HUES64 (cell line): ENCODE results near the gene NSMCE1.

Experiments used
- H3K27ac ChIP-seq: 2 replicates; pipeline ENCODE4 v1.7.0; 2013; ENCODE audit warnings: low read depth, low read length, inconsistent platforms
- H3K27me3 ChIP-seq: 2 replicates; pipeline ENCODE4 v1.6.1; 2013; ENCODE audit warnings: mild to moderate bottlenecking, low read length; ENCODE audit not compliant: insufficient read depth
- H3K36me3 ChIP-seq: 2 replicates; pipeline ENCODE4 v1.6.1; 2013; ENCODE audit warnings: mild to moderate bottlenecking, low read length; ENCODE audit not compliant: insufficient read depth
- H3K4me1 ChIP-seq: 2 replicates; pipeline ENCODE4 v1.6.1; 2013; ENCODE audit warnings: mild to moderate bottlenecking, low read length, moderate library complexity; ENCODE audit not compliant: insufficient read depth
- H3K4me3 ChIP-seq: 2 replicates; pipeline ENCODE4 v1.5.1; 2013; ENCODE audit warnings: mild to moderate bottlenecking, low read length, moderate library complexity
- H3K9ac ChIP-seq: 2 replicates; pipeline ENCODE4 v1.6.1; 2013; ENCODE audit warnings: mild to moderate bottlenecking, low read depth, low read length
- H3K9me3 ChIP-seq: 2 replicates; pipeline ENCODE4 v1.6.1; 2013; ENCODE audit warnings: low read depth, low read length; ENCODE audit not compliant: insufficient read depth
- WGBS: fragments of 150-250, 120-280 bp; methylation state at CpG from one replicate; pipeline ENCODE4 v1.1.7; 2013; ENCODE audit warnings: missing lambda C conversion rate; 5-methylcytosine and 5-hydroxymethylcytosine counted together

NSMCE1 gene

DNA sequence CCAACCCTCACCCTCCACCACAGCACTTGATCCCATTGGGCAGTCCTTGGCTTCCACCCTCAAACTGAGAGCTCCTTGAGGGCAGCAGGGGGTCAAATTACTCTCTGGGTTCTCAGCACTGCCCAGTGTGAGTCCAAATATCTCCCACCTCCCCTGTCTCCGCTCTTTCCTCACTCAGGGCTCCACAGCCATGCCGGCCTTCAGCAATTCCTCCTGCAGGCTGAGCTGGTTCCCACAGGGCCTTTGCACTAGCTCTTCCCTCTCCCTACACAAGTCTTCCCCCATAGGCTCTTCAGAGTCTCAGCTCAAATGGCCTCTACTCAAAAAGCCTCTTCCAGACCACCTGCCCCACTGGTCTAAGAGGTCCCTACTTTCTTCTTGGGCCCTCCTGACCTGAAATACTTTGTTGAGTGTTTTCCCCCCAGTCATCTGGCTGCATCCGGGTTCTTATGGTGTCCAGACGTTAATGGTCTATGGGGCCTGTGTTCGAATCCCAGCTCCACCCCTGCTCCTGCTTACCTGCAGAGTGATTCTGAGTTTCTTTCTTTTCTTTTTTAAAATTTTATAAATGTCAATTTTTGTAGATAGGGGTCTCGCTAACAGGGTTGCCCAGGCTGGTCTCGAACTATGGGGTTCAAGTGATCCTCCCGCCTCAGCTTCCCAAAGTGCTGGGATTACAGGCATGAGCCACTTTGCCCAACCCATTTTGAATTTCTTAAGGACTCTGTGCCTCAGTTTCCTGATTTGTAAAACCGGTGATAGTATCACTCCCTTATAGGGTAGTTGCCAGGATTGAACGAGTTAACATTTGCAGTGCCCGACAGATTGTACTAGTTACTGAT, 44.2 kb upstream of the NSMCE1 start:
- Histone ChIP-seq H3K4me3 (peak overlapping the region; percentile 88), H3K9ac (peak overlapping the region; percentile 65; the same call in 1 of the 2 replicates), H3K4me1 (no peaks in the 10 kb centered on the region; the same call in 1 of the 2 replicates), H3K27me3 (peaks cover 11% of the 10 kb centered on the region; the same call in 1 of the 2 replicates), H3K9me3 (no peaks in the 10 kb centered on the region), H3K27ac (no peak overlapping the region), H3K36me3 (no peaks in the 10 kb centered on the region)
- 77% methylated on average over 11 of the region's 11 CpGs for WGBS

GRCh38 chr16:27311897-27312303, 43.3 kb upstream of the NSMCE1 start:
- no peak overlapping the region for H3K9ac ChIP-seq
- no peaks in the 10 kb centered on the region for H3K36me3 ChIP-seq
- WGBS: 95% methylated on average over 7 of the region's 7 CpGs
- H3K9me3 ChIP-seq: no peaks in the 10 kb centered on the region
- no peak overlapping the region for H3K27ac ChIP-seq
- H3K4me3 ChIP-seq: no peak overlapping the region
- H3K27me3 ChIP-seq: peaks cover 11% of the 10 kb centered on the region; the same call in 1 of the 2 replicates
- no peaks in the 10 kb centered on the region; the same call in 1 of the 2 replicates for H3K4me1 ChIP-seq

- Histone ChIP-seq H3K9me3 (no peaks in the 10 kb centered on the region), H3K27ac (no peak overlapping the region), H3K27me3 (peaks cover 11% of the 10 kb centered on the region; the same call in 1 of the 2 replicates), H3K9ac (no peak overlapping the region), H3K4me3 (no peak overlapping the region), H3K36me3 (no peaks in the 10 kb centered on the region), H3K4me1 (no peaks in the 10 kb centered on the region; the same call in 1 of the 2 replicates)
- 80% methylated on average over 8 of the region's 8 CpGs for WGBS
Measured at GRCh38 chr16:27311448-27311830, 42.9 kb upstream of the NSMCE1 start.

- no peaks in the 10 kb centered on the region for H3K9me3 ChIP-seq
- 86% methylated on average over 16 of the region's 16 CpGs for WGBS
Measured at GRCh38 chr16:27310576-27311447, 42.2 kb upstream of the NSMCE1 start.

GRCh38 chr16:27308792-27309191, 40.2 kb upstream of the NSMCE1 start:
- Histone ChIP-seq H3K27ac (no peak overlapping the region), H3K9ac (no peak overlapping the region), H3K36me3 (no peaks in the 10 kb centered on the region), H3K4me1 (no peaks in the 10 kb centered on the region), H3K9me3 (no peaks in the 10 kb centered on the region), H3K27me3 (peaks cover 8% of the 10 kb centered on the region; the same call in 1 of the 2 replicates), H3K4me3 (no peak overlapping the region)
- WGBS: 97% methylated on average over 1 of the region's 1 CpG

More at GRCh38 chr16:27310576-27311447, 42.2 kb upstream of the NSMCE1 start:
- peaks cover 11% of the 10 kb centered on the region; the same call in 1 of the 2 replicates for H3K27me3 ChIP-seq
- no peak overlapping the region for H3K27ac ChIP-seq
- H3K4me1 ChIP-seq: no peaks in the 10 kb centered on the region; the same call in 1 of the 2 replicates
- no peak overlapping the region for H3K9ac ChIP-seq
- no peaks in the 10 kb centered on the region for H3K36me3 ChIP-seq
- no peak overlapping the region for H3K4me3 ChIP-seq

DNA sequence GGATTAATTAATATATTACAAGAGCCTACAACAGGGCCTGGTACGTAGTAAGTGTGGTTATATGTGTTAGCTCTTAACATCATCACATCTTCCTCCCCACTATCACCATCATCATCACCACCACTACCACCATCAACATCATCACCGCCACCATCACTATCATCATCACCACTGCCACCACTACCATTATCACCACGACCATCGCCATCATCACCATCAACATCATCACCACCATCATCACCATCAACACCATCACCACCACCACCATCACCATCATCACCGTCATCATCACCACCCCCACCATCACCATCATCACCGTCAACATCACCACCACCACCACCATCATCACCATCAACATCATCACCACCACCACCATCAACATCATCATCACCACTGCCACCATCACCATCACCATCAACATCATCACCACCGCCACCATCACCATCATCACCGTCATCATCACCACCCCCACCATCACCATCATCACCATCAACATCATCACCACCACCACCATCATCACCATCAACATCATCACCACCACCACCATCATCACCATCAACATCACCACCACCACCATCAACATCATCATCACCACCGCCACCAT, 37.4 kb upstream of the NSMCE1 start:
- H3K9me3 ChIP-seq: no peaks in the 10 kb centered on the region
- H3K27ac ChIP-seq: no peak overlapping the region
- 96% methylated on average over 7 of the region's 9 CpGs for WGBS
- no peaks in the 10 kb centered on the region for H3K4me1 ChIP-seq
- no peak overlapping the region for H3K9ac ChIP-seq
- H3K4me3 ChIP-seq: no peak overlapping the region
- no peaks in the 10 kb centered on the region for H3K27me3 ChIP-seq
- H3K36me3 ChIP-seq: no peaks in the 10 kb centered on the region

DNA sequence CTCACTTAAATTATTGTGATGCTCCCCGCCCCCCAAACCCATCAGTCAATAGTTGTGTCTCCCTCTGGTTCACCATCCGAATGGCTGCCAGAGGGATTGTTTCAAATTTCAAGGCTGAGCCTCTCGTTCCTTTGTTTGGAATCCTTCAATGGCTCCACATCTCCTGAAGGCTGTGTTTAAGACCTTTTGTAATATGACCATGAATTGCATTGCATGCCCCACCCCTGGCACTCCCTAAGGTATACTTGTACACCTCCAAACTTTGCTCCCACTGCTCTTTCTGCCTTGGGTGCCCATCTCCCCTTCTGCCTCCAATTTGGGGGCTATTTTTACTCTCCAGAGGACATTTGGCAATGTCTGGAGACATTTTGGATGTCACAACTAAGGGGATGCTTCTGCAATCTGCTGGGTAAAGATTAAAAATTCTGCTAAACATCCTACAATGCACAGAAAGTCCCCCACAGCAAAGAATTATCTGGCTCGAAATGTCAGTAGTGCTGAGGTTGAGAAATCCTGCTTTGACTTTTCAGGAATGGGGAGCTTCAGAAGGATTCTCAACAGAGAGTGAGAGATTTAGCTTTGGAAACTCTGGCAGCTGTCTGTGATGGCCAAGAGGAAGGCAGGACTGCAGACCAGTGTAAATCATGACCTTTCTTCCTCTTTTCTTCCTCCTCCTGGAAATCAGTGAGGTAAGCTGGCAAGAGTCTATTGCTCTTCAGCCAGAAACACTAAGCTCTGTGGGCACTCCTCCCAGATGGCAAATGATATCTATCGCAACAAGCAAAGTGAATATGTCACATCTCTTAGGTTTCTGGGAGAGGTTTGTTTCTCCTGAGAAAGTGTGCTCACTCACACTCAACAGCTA, 36.5 kb upstream of the NSMCE1 start:
- H3K9me3 ChIP-seq: no peaks in the 10 kb centered on the region
- H3K4me1 ChIP-seq: no peaks in the 10 kb centered on the region
- H3K36me3 ChIP-seq: no peaks in the 10 kb centered on the region
- no peak overlapping the region for H3K4me3 ChIP-seq
- no peak overlapping the region for H3K27ac ChIP-seq
- WGBS: 86% methylated on average over 5 of the region's 5 CpGs
- H3K9ac ChIP-seq: no peak overlapping the region
- no peaks in the 10 kb centered on the region for H3K27me3 ChIP-seq

DNA sequence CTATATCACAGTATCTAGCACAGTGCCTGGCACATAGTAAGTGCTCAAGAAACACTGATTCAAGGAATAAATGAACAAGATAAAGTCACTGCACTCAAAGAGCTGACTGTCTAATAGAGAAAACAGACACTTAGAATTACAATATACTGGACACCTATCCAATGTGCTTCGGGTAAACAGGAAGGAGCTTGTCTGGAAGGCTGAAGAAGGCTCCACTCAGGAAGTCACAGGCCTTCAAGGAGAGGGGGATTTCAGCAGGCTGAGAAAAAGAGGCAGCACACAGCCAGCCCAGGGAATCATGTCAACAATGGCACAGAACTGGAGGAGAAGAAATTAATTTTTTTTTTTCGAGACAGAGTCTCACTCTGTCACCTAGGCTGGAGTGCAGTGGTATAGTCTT, 35.5 kb upstream of the NSMCE1 start:
- Histone ChIP-seq H3K4me1 (no peaks in the 10 kb centered on the region), H3K36me3 (no peaks in the 10 kb centered on the region), H3K27ac (no peak overlapping the region), H3K4me3 (no peak overlapping the region), H3K27me3 (no peaks in the 10 kb centered on the region), H3K9me3 (no peaks in the 10 kb centered on the region), H3K9ac (no peak overlapping the region)
- 85% methylated on average over 2 of the region's 2 CpGs for WGBS

DNA sequence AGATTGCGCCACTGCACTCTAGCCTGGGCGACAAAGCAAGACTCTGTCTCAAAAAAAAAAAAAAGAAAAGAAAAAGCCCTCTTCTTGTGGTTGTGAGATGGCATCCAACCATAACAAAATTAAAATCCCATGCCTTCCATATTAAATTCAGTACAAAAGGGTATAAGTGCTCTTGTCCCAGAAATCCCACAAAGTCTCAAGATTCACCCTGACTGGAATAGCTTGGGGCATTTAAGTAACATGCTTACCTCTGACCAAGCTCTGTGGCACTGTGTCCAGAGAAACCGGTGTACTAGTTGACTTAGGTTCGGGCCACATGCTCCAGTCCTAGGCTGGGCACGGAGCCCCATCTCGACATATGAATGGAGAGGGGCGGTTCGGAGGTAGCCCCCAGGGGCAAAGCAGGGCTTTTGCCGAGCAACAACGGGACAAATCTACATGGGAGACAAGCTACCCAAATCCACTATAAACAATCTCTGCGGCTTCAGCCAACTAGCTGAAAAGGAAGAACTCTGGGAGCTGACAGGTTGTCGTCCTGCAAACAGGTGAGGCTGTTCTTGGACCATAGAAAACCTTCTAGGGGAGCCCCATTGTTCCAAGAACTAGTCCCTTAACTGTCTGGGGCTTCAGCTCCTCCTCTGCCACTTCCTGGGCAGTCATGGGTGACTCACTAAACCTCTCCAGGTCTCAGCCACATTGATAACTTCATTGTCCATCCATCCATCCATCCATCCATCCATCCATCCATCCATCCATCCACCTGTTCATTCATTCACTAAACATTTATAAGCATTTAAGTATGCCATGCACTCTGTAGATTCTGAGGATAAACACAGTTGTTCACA, 34.9 kb upstream of the NSMCE1 start:
- 87% methylated on average over 12 of the region's 12 CpGs for WGBS
- Histone ChIP-seq H3K27me3 (no peaks in the 10 kb centered on the region), H3K36me3 (no peaks in the 10 kb centered on the region), H3K4me1 (no peaks in the 10 kb centered on the region), H3K9me3 (no peaks in the 10 kb centered on the region), H3K4me3 (no peak overlapping the region), H3K9ac (no peak overlapping the region), H3K27ac (no peak overlapping the region)

- WGBS: 86% methylated on average over 3 of the region's 3 CpGs
- Histone ChIP-seq H3K9ac (no peak overlapping the region), H3K4me3 (no peak overlapping the region), H3K4me1 (no peaks in the 10 kb centered on the region), H3K27ac (no peak overlapping the region), H3K9me3 (no peaks in the 10 kb centered on the region), H3K27me3 (no peaks in the 10 kb centered on the region), H3K36me3 (no peaks in the 10 kb centered on the region)
Measured at GRCh38 chr16:27302126-27302525, 33.6 kb upstream of the NSMCE1 start.
